Nephron (organoid): ENCODE measurements around the gene LHX2.

Source experiments
- H3K27ac Mint-ChIP-seq, 3 experiments: 2 replicates each; pipeline ENCODE4 v1.8.0; 2020; ENCODE audit warnings: mixed read lengths in 3 of 3, mild to moderate bottlenecking in 2 of 3, moderate library complexity in 1 of 3
- H3K27me3 Mint-ChIP-seq: 2 replicates; pipeline ENCODE4 v1.8.0; 2021; ENCODE audit warnings: low read depth, mild to moderate bottlenecking, moderate library complexity, mixed read lengths
- H3K36me3 Mint-ChIP-seq: 2 replicates; pipeline ENCODE4 v1.8.0; 2020; ENCODE audit warnings: low read depth, mixed read lengths
- H3K4me1 Mint-ChIP-seq: 2 replicates; pipeline ENCODE4 v1.8.0; 2020; ENCODE audit warnings: mixed read lengths
- H3K4me3 Mint-ChIP-seq, 3 experiments: 2 replicates each; pipeline ENCODE4 v1.8.0; 2020; ENCODE audit warnings: mild to moderate bottlenecking in 3 of 3, mixed read lengths in 3 of 3, moderate library complexity in 2 of 3
- H3K9me3 Mint-ChIP-seq: 2 replicates; pipeline ENCODE4 v1.8.0; 2020; ENCODE audit warnings: mixed read lengths
- CTCF ChIP-seq, 3 experiments: fragments of 200-600 bp; sonication (generic); IDR thresholded peaks; one replicate each; pipeline ENCODE4 v1.5.0; 2021; ENCODE audit warnings: antibody characterized with exemption in 3 of 3; ENCODE audit not compliant: unreplicated experiment in 3 of 3

The LHX2 gene

GRCh38 chr9:124011460-124012301 is at the start of gene LHX2:
Gene LHX2, plus strand, starts transcription at chr9:124011768. Its CDS starts 581 bp downstream, at chr9:124012349.
- Mint-ChIP-seq H3K36me3 (no peaks in the 10 kb centered on the region), H3K9me3 (peaks cover 4% of the 10 kb centered on the region), H3K4me3 (peak within 1 kb of the TSS; percentile 42 to 80 (median 67)), H3K27ac (no peak within 1 kb of the TSS), H3K4me1 (peaks cover 31% of the 10 kb centered on the region), H3K27me3 (peaks cover 96% of the 10 kb centered on the region)
- no peak for TF ChIP-seq CTCF (IDR thresholded peaks at IDR 0.05; ENCODE audit: unreplicated experiment in 3 of 3)

GRCh38 chr9:123964761-123965160 is 46.8 kb upstream of the LHX2 start:
- Mint-ChIP-seq H3K9me3 (peaks cover 3% of the 10 kb centered on the region), H3K36me3 (no peaks in the 10 kb centered on the region), H3K4me1 (no peaks in the 10 kb centered on the region), H3K27ac (no peak overlapping the region), H3K4me3 (no peak overlapping the region), H3K27me3 (peaks cover 40% of the 10 kb centered on the region)
- TF ChIP-seq CTCF (IDR thresholded peaks at IDR 0.05; ENCODE audit: unreplicated experiment in 3 of 3): no peak

DNA sequence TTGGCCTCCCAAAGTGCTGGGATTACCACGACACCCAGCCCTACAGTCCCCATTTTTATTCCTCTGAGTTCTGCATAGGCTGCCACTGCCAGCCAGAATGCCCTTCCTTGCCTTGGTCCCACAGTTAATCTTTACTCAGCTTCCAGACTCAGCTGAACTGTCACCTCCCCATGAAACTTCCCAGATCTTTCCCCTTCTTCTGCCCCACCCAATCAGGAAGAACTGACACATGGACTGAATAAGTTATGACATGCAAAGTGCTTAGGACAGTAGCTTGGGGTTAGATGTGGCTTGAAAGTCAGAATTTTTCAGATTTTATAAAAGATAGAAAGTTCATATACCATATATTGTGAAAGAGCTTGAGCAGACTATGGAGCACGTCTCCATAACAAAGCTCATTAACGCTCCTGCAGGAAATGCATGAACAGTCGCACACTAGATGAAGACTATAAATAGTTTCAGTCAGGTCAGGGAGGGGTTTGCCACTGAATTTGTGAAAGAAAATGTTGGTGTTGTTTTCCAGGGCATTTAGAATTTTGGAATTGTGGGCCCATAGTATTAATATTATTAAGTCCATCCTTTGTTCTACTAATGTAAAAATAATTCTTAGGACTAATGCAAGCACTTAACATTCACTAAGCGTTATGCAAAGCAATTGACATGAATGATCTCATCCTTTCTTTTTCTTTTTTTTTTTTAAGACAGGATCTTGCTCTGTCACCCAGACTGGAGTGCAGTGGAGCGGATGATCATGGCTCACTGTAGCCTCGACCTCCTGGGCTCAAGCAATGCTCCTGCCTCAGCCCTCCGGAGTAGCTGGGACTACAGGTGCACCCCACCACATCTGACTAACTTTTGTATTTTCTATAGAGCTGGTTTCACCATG is 45.5 kb upstream of the LHX2 start:
- Mint-ChIP-seq H3K27me3 (peaks cover 31% of the 10 kb centered on the region), H3K4me3 (no peak overlapping the region), H3K27ac (no peak overlapping the region), H3K36me3 (no peaks in the 10 kb centered on the region), H3K4me1 (no peaks in the 10 kb centered on the region), H3K9me3 (no peaks in the 10 kb centered on the region)
- no peak for TF ChIP-seq CTCF (IDR thresholded peaks at IDR 0.05; ENCODE audit: unreplicated experiment in 3 of 3)

DNA sequence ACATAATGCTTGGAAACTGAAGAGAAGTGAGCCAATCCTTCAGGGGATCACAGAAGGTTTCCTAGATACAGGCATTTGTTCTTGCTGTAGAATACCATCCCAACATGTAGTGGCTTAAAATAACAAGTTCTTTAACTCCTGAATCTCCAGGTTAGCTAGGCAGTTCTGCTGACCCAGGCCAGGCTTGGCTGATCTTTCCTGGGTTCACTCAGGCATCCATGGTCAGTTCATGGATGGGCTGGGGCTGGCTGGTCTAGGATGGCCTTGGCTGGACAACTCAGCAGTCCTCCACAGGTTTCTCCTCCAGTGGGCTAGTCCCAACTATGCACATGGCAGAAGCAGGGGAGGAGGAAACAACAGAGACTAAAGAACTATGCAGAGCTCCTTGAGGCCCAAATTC is 44.2 kb upstream of the LHX2 start:
- H3K9me3 Mint-ChIP-seq: no peaks in the 10 kb centered on the region
- no peaks in the 10 kb centered on the region for H3K36me3 Mint-ChIP-seq
- peaks cover 27% of the 10 kb centered on the region for H3K27me3 Mint-ChIP-seq
- no peak for TF ChIP-seq CTCF (IDR thresholded peaks at IDR 0.05; ENCODE audit: unreplicated experiment in 3 of 3)
- H3K4me1 Mint-ChIP-seq: no peaks in the 10 kb centered on the region
- no peak overlapping the region for H3K27ac Mint-ChIP-seq
- no peak overlapping the region for H3K4me3 Mint-ChIP-seq

GRCh38 chr9:123972618-123973017 is 39.0 kb upstream of the LHX2 start:
- Mint-ChIP-seq H3K9me3 (no peaks in the 10 kb centered on the region), H3K27me3 (peaks cover 10% of the 10 kb centered on the region), H3K27ac (no peak overlapping the region), H3K36me3 (no peaks in the 10 kb centered on the region), H3K4me3 (no peak overlapping the region), H3K4me1 (no peaks in the 10 kb centered on the region)
- no peak for TF ChIP-seq CTCF (IDR thresholded peaks at IDR 0.05; ENCODE audit: unreplicated experiment in 3 of 3)
